ENCODE results near the gene SASH1.

SASH1 gene

GRCh38 chr6:148529010-148529409 is 186.4 kb downstream of the SASH1 start:
- no peak for DNase-seq

- no peak for DNase-seq
These were observed 187.8 kb downstream of the SASH1 start for GRCh38 chr6:148530394-148530953.

- no peak for DNase-seq
These were observed 188.3 kb downstream of the SASH1 start for GRCh38 chr6:148530976-148531375.

- no peak for DNase-seq
These were observed 190.1 kb downstream of the SASH1 start for GRCh38 chr6:148532698-148533097.

GRCh38 chr6:148533309-148534107 is 190.9 kb downstream of the SASH1 start:
- no peak for DNase-seq

- no peak for DNase-seq
These were observed 192.2 kb downstream of the SASH1 start for GRCh38 chr6:148534871-148535270.

GRCh38 chr6:148535381-148535780 is 192.7 kb downstream of the SASH1 start:
- DNase-seq = no peak

- DNase-seq = no peak
These were observed 193.3 kb downstream of the SASH1 start for GRCh38 chr6:148535976-148536375.

GRCh38 chr6:148538261-148539190 is 195.9 kb downstream of the SASH1 start:
- DNase-seq = no peak

- no peak for DNase-seq
These were observed 200.9 kb downstream of the SASH1 start for GRCh38 chr6:148543540-148543939.

GRCh38 chr6:148544421-148544820 is 201.8 kb downstream of the SASH1 start:
- DNase-seq = no peak

GRCh38 chr6:148545901-148546300 is 203.3 kb downstream of the SASH1 start:
- no peak for DNase-seq

GRCh38 chr6:148547110-148547509 is 204.5 kb downstream of the SASH1 start:
- DNase-seq = no peak

GRCh38 chr6:148548065-148548748 is 205.6 kb downstream of the SASH1 start:
- DNase-seq = no peak

GRCh38 chr6:148548749-148549140 is 206.1 kb downstream of the SASH1 start:
- no peak for DNase-seq

- DNase-seq = no peak
These were observed 207.9 kb downstream of the SASH1 start for GRCh38 chr6:148550569-148550968.

GRCh38 chr6:148551226-148551625 is 208.6 kb downstream of the SASH1 start:
- DNase-seq = no peak

- DNase-seq = no peak
These were observed 213.8 kb downstream of the SASH1 start for GRCh38 chr6:148556410-148556809.

GRCh38 chr6:148557796-148558321 is 215.2 kb downstream of the SASH1 start:
- no peak for DNase-seq

- DNase-seq = peak; percentile 43
These were observed 217.3 kb downstream of the SASH1 start for GRCh38 chr6:148559848-148560433.

- no peak for DNase-seq
These were observed 219.0 kb downstream of the SASH1 start for GRCh38 chr6:148561629-148562028.

- DNase-seq = no peak
These were observed 220.4 kb downstream of the SASH1 start for GRCh38 chr6:148563066-148563465.

All from activated T-cell treated with anti-CD3 and anti-CD28 coated beads for 4 hours (primary cell).